HCT116 (cell line): ENCODE results near the gene CDK8. TPM values are rescaled to one million over a fixed set of nuclear protein-coding genes. Genes with fewer than 3 reads are reported as not detected.

Experiments
- ATAC-seq: fragments of 200-7000 bp; cut with Tn5 transposase; 2 replicates; pipeline ENCODE4 v1.9.1; 2020; ENCODE audit warnings: mild to moderate bottlenecking, moderate library complexity
- BruUV-seq: library from RNA; stranded (reverse); fragments of 400-500 nt; replicated peaks from 2 replicates; lab custom pipeline; 2021; lab: Mats Ljungman, UMichigan
- CTCF ChIA-PET: fragments of 300-600 bp; sonication (Branson Sonifier 250); formaldehyde crosslinking; loops from one replicate; lab custom pipeline; 2021; ENCODE audit warnings: antibody characterized with exemption; lab: Charles Lee
- POLR2A ChIA-PET: fragments of 300-600, 350-600 bp; sonication (Branson Sonifier 250); formaldehyde crosslinking; loops from one replicate; lab custom pipeline; 2021; ENCODE audit warnings: antibody characterized with exemption; lab: Charles Lee
- RAD21 ChIA-PET, 2 experiments: fragments of 300-600 bp; sonication (Branson Sonifier 250); formaldehyde crosslinking; loops; one replicate each; lab custom pipeline; 2023; ENCODE audit warnings: low total read pairs in 2 of 2; ENCODE audit not compliant: uncharacterized antibody in 2 of 2, unreplicated experiment in 2 of 2, low non-redundant PET in 1 of 2; lab: Charles Lee
- DNase-seq: peaks from one replicate; pipeline ENCODE4 v3.0.0-alpha.2; 2010; ENCODE audit warnings: low read depth, low spot score
- H2AFZ ChIP-seq: fragments of 200-600 bp; shearing (Covaris generic), sonication (generic); 2 replicates; pipeline ENCODE4 v1.6.1; 2017; ENCODE audit warnings: low read depth, mixed run types, mixed read lengths, antibody characterized with exemption, low read length; ENCODE audit not compliant: poor library complexity, severe bottlenecking
- H3K27ac ChIP-seq: 2 replicates; pipeline ENCODE4 v1.5.1; 2012; ENCODE audit warnings: low read depth, low read length
- H3K27me3 ChIP-seq: fragments of 200-600 bp; sonication (generic); 2 replicates; pipeline ENCODE4 v1.6.1; 2016; ENCODE audit warnings: mixed run types, low read length, mixed read lengths; ENCODE audit not compliant: insufficient read depth
- H3K36me3 ChIP-seq, 2 experiments: fragments of 200-500 bp in 1 of 2; fragments of 200-600 bp in 1 of 2; sonication (Bioruptor generic) in 1 of 2; sonication (generic) in 1 of 2; 2 replicates each; pipeline versions ENCODE4 v1.5.1 to v1.6.1; 2014 to 2016; ENCODE audit warnings: low read length in 2 of 2, inconsistent platforms in 1 of 2, mixed read lengths in 1 of 2, mixed run types in 1 of 2; ENCODE audit not compliant: insufficient read depth in 2 of 2, control insufficient read depth in 1 of 2
- H3K4me1 ChIP-seq, 2 experiments: fragments of 200-600 bp in 1 of 2; sonication (generic) in 1 of 2; 2 replicates each; pipeline versions ENCODE4 v1.5.1 to v1.6.1; 2012 to 2017; ENCODE audit warnings: low read length in 2 of 2, inconsistent platforms in 1 of 2, mild to moderate bottlenecking in 1 of 2, mixed read lengths in 1 of 2, mixed run types in 1 of 2, moderate library complexity in 1 of 2; ENCODE audit not compliant: insufficient read depth in 2 of 2, control insufficient read depth in 1 of 2
- H3K4me2 ChIP-seq: fragments of 200-600 bp; sonication (generic); 2 replicates; pipeline ENCODE4 v1.6.1; 2017; ENCODE audit warnings: mixed run types, low read length, mixed read lengths
- H3K4me3 ChIP-seq, 2 experiments: fragments of 200-600 bp in 1 of 2; sonication (generic) in 1 of 2; replicated peaks in 1 of 2; 2 replicates each; pipeline ENCODE4 v1.5.1; 2011 to 2016; ENCODE audit warnings: low read length in 2 of 2, control low read depth in 1 of 2, low read depth in 1 of 2, mild to moderate bottlenecking in 1 of 2, mixed read lengths in 1 of 2, mixed run types in 1 of 2
- H3K79me2 ChIP-seq: fragments of 200-600 bp; sonication (generic); 2 replicates; pipeline ENCODE4 v1.6.1; 2017; ENCODE audit warnings: mild to moderate bottlenecking, mixed run types, low read length, moderate library complexity, mixed read lengths; ENCODE audit not compliant: insufficient read depth
- H3K9ac ChIP-seq: fragments of 200-600 bp; sonication (generic); 2 replicates; pipeline ENCODE4 v1.6.1; 2016; ENCODE audit warnings: low read length, mixed read lengths
- H3K9me2 ChIP-seq: fragments of 200-600 bp; sonication (generic), shearing (Covaris generic); 2 replicates; pipeline ENCODE4 v1.6.1; 2017; ENCODE audit warnings: mixed run types, mild to moderate bottlenecking, moderate library complexity; ENCODE audit not compliant: insufficient read depth
- H3K9me3 ChIP-seq, 2 experiments: fragments of 200-500 bp in 1 of 2; fragments of 200-600 bp in 1 of 2; sonication (Bioruptor generic) in 1 of 2; sonication (generic) in 1 of 2; 2 replicates each; pipeline ENCODE4 v1.6.1; 2014 to 2017; ENCODE audit warnings: low read length in 2 of 2, mixed read lengths in 2 of 2, inconsistent platforms in 1 of 2, low read depth in 1 of 2, mild to moderate bottlenecking in 1 of 2, mixed run types in 1 of 2, moderate library complexity in 1 of 2; ENCODE audit not compliant: control insufficient read depth in 1 of 2, insufficient read depth in 1 of 2
- H4K20me1 ChIP-seq: fragments of 200-600 bp; sonication (generic), shearing (Covaris generic); 2 replicates; pipeline ENCODE4 v1.6.1; 2017; ENCODE audit warnings: mixed run types, mild to moderate bottlenecking, moderate library complexity; ENCODE audit not compliant: insufficient read depth
- ATF3 ChIP-seq: IDR thresholded peaks from 2 replicates; pipeline ENCODE4 v1.6.1; 2012
- CTCF ChIP-seq, 3 experiments: fragments of 200-600 bp in 1 of 3; sonication (generic) in 1 of 3; IDR thresholded peaks in 2 of 3; conservative IDR thresholded peaks in 1 of 3; 2 replicates each; pipeline ENCODE4 v1.5.1; 2012 to 2017; ENCODE audit warnings: low read depth in 2 of 3, low read length in 2 of 3, antibody characterized with exemption in 1 of 3, borderline replicate concordance in 1 of 3, control low read depth in 1 of 3, mild to moderate bottlenecking in 1 of 3, mixed read lengths in 1 of 3, mixed run types in 1 of 3, moderate library complexity in 1 of 3; ENCODE audit not compliant: insufficient read depth in 1 of 3
- EGR1 ChIP-seq: IDR thresholded peaks from 2 replicates; pipeline ENCODE4 v1.6.1; 2012; ENCODE audit warnings: low read depth
- ELF1 ChIP-seq: IDR thresholded peaks from 2 replicates; pipeline ENCODE4 v1.6.1; 2012; ENCODE audit warnings: low read depth, borderline replicate concordance
- EZH2 ChIP-seq: fragments of 200-600 bp; sonication (generic); IDR thresholded peaks from 2 replicates; pipeline ENCODE4 v1.6.1; 2017; ENCODE audit warnings: antibody characterized with exemption, mixed run types
- EZH2phosphoT487 ChIP-seq: fragments of 200-600 bp; IDR thresholded peaks from 2 replicates; pipeline ENCODE4 v1.6.1; 2018; ENCODE audit warnings: antibody characterized with exemption, borderline replicate concordance
- FOSL1 ChIP-seq: IDR thresholded peaks from 2 replicates; pipeline ENCODE4 v1.6.1; 2012; ENCODE audit warnings: low read depth
- RAD21 ChIP-seq: IDR thresholded peaks from 2 replicates; pipeline ENCODE4 v1.6.1; 2012; ENCODE audit warnings: low read depth, mild to moderate bottlenecking
- SIN3A ChIP-seq: IDR thresholded peaks from 2 replicates; pipeline ENCODE4 v1.6.1; 2012; ENCODE audit warnings: low read depth
- SP1 ChIP-seq: IDR thresholded peaks from 2 replicates; pipeline ENCODE4 v1.6.1; 2012; ENCODE audit warnings: low read depth
- TCF7L2 ChIP-seq: IDR thresholded peaks from 2 replicates; pipeline ENCODE4 v1.7.0; 2011; ENCODE audit warnings: borderline replicate concordance, inconsistent platforms; ENCODE audit not compliant: insufficient read depth, insufficient read length; ENCODE audit errors: extremely low read depth
- YY1 ChIP-seq: IDR thresholded peaks from 2 replicates; pipeline ENCODE4 v1.6.1; 2011; ENCODE audit warnings: low read length, low read depth, moderate library complexity, mild to moderate bottlenecking; ENCODE audit not compliant: insufficient replicate concordance; ENCODE audit errors: extremely low read depth
- ZFX ChIP-seq: fragments of 450-650 bp; IDR thresholded peaks from 2 replicates; pipeline ENCODE4 v1.6.1; 2017
- ZNF274 ChIP-seq: fragments of 200-500 bp; sonication (Bioruptor generic); IDR thresholded peaks from 2 replicates; pipeline ENCODE4 v1.6.1; 2014; ENCODE audit warnings: mild to moderate bottlenecking, low read depth, low read length, inconsistent platforms
- intact Hi-C: fragments of 100-400 bp; cut with micrococcal nuclease; formaldehyde crosslinking; loops from 2 replicates; pipeline ENCODE4 v1.10.0; 2022
- total RNA-seq: library from RNA; stranded (reverse); gene quantifications from one replicate; pipeline ENCODE4 v1.2.1, GENCODE V29; 2021; ENCODE audit not compliant: unreplicated experiment

The CDK8 gene
- total RNA-seq, 1 experiment from 2014 or later = 23.8 TPM

- no peak for ATAC-seq
Observed at GRCh38 chr13:26441476-26441875, 187.5 kb downstream of the CDK8 start.

GRCh38 chr13:26442541-26442940, 188.6 kb downstream of the CDK8 start:
- Histone ChIP-seq H3K9me3 (peaks cover 1 to 2% of the 10 kb centered on the region in 2 experiments; a peak in 2 of 4 replicates), H3K9ac (no peak overlapping the region), H3K4me1 (no peaks in the 10 kb centered on the region), H3K36me3 (no peaks in the 10 kb centered on the region), H3K4me3 (no peak overlapping the region), H3K79me2 (no peaks in the 10 kb centered on the region), H4K20me1 (no peaks in the 10 kb centered on the region), H3K27me3 (peaks cover 20% of the 10 kb centered on the region; the same call in 1 of the 2 replicates), H3K9me2 (no peaks in the 10 kb centered on the region), H3K27ac (no peak overlapping the region), H2AFZ (no peak overlapping the region), H3K4me2 (no peak overlapping the region)
- intact Hi-C loops = no loop called here
- ChIA-PET RAD21 (no interaction called here), POLR2A (no interaction called here), CTCF (no interaction called here)
- no peak for DNase-seq
- no peak for ATAC-seq
- BruUV-seq = no TSS peak
- TF ChIP-seq FOSL1 (no peak), RAD21 (no peak), YY1 (no peak), ATF3 (no peak), ZNF274 (no peak), SIN3A (no peak), EGR1 (no peak), TCF7L2 (no peak), SP1 (no peak), EZH2phosphoT487 (no peak)

More at GRCh38 chr13:26441476-26441875, 187.5 kb downstream of the CDK8 start:
- no peak for DNase-seq
- Histone ChIP-seq H3K4me2 (no peak overlapping the region), H3K9me3 (peaks cover 10 to 11% of the 10 kb centered on the region in 2 experiments), H3K4me3 (no peak overlapping the region), H4K20me1 (no peaks in the 10 kb centered on the region), H3K36me3 (no peaks in the 10 kb centered on the region), H3K9ac (no peak overlapping the region), H3K27me3 (0 out of 2 replicates have a peak, but pooled peaks cover 15% of the 10 kb centered on the region), H2AFZ (no peak overlapping the region), H3K9me2 (no peaks in the 10 kb centered on the region), H3K79me2 (no peaks in the 10 kb centered on the region), H3K27ac (no peak overlapping the region), H3K4me1 (no peaks in the 10 kb centered on the region)
- TF ChIP-seq RAD21 (no peak), ELF1 (no peak), EZH2 (no peak), ZFX (no peak), CTCF (IDR thresholded peaks at IDR 0.05 in 2 of 3, conservative IDR thresholded peaks at IDR 0.05 in 1 of 3; ENCODE audit: borderline replicate concordance in 1 of 3, insufficient read depth in 1 of 3, low read depth in 2 of 3, low read length in 2 of 3) (no peak), ZNF274 (no peak)
- ChIA-PET RAD21 (no interaction called here), CTCF (no interaction called here), POLR2A (no interaction called here)
- intact Hi-C loops = no loop called here
- BruUV-seq = no TSS peak
